K562 (cell line): ENCODE measurements around the gene NLRP6. TPM values are rescaled to one million over a fixed set of nuclear protein-coding genes. Genes with fewer than 3 reads are reported as not detected.

Source experiments
- BRCA1 ChIP-seq, 2 experiments: fragments of 450-650 bp in 1 of 2; sonication (generic) in 1 of 2; formaldehyde crosslinking in 1 of 2; IDR thresholded peaks; 2 replicates each; pipeline versions ENCODE4 v1.5.0 to v1.6.1; 2017 to 2020; ENCODE audit warnings: mild to moderate bottlenecking in 1 of 2, missing genetic modification reagents in 1 of 2
- RNF2 ChIP-seq: sonication (generic); IDR thresholded peaks from 2 replicates; pipeline ENCODE4 v1.6.1; 2016
- RREB1 ChIP-seq: fragments of 250-450 bp; sonication (Bioruptor Pico); IDR thresholded peaks from 2 replicates; pipeline ENCODE4 v1.4.0; 2020
- TOE1 ChIP-seq, 2 experiments: fragments of 450-650 bp in 1 of 2; sonication (generic) in 1 of 2; formaldehyde crosslinking in 1 of 2; IDR thresholded peaks; 2 replicates each; pipeline versions ENCODE4 v1.7.1 to v1.8.0; 2016 to 2022; ENCODE audit warnings: borderline replicate concordance in 2 of 2, mild to moderate bottlenecking in 2 of 2, antibody characterized with exemption in 1 of 2, inconsistent platforms in 1 of 2, low read depth in 1 of 2, missing genetic modification reagents in 1 of 2, moderate library complexity in 1 of 2
- UBTF ChIP-seq, 2 experiments: IDR thresholded peaks; 2 replicates each; pipeline ENCODE4 v1.6.1; 2012; ENCODE audit warnings: improper control_type of control experiment in 2 of 2, low read depth in 2 of 2, low read length in 2 of 2, borderline replicate concordance in 1 of 2
- polyA plus RNA-seq, 8 experiments: library from polyadenylated mRNA; depleted of rRNA in 4 of 8; stranded (reverse) in 5 of 8; unstranded in 3 of 8; fragments of >200 nt; fragmentation: Nextera tagmentation in 2 of 8; fragmentation: Illumina TruSeq in 1 of 8; extraction: Ambion mirVana in 2 of 8; extraction: Trizol in 1 of 8; gene quantifications; 2 replicates each; pipeline versions ENCODE4 v1.2.1 to v1.2.3, GENCODE V29; 2011 to 2014; ENCODE audit warnings: inconsistent platforms in 1 of 8, missing spikeins in 1 of 8
- total RNA-seq, 7 experiments: library from RNA; depleted of rRNA in 6 of 7; stranded (reverse); fragments of >200 nt in 6 of 7; fragmentation: Illumina TruSeq in 2 of 7; extraction: Trizol in 2 of 7; gene quantifications; 2 replicates each; pipeline versions ENCODE4 v1.2.1 to v1.2.3, GENCODE V29; 2011 to 2021; ENCODE audit warnings: low replicate concordance in 1 of 7
- TF ChIP-seq, protein P1 (sequence below): IDR thresholded peaks from 2 replicates; pipeline ENCODE4 v1.6.1; 2012; ENCODE audit warnings: low read depth, low read length, improper control_type of control experiment, borderline replicate concordance

The NLRP6 gene
- total and polyA plus RNA-seq, 9 of the 15 experiments (the other 6 are each of a cell fraction or from before 2014, with no cell fraction given), result 0.03 to 0.18 (median 0.15) TPM; not detected in 5

DNA sequence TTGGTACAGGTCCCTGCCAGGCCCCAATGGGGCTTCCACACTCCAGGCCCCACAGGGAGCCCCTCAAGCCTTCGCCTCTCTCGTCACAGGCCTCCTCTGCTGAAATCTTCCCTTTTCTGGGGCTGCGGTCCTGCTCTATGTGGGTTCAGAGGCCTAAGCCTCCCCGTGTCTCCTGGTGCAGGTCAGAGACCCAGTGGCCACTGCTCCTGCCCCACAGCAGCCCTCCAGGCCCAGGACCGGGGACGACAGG is 48.3 kb downstream of the NLRP6 start (continued):
- TF ChIP-seq UBTF (IDR thresholded peaks at IDR 0.05; ENCODE audit: borderline replicate concordance in 1 of 2, low read depth in 2 of 2, low read length in 2 of 2) (no peak), TOE1 (IDR thresholded peaks at IDR 0.05; ENCODE audit: borderline replicate concordance) (no peak), TOE1 (CRISPR knock-in tag; IDR thresholded peaks at IDR 0.05; ENCODE audit: borderline replicate concordance, low read depth) (no peak), RNF2 (no peak), BRCA1 (IDR thresholded peaks at IDR 0.05) (no peak), BRCA1 (CRISPR knock-in tag; IDR thresholded peaks at IDR 0.05) (no peak), RREB1 (CRISPR knock-in tag) (0 out of 2 replicates have a peak, but pooled peaks have one; percentile 32)
- TF ChIP-seq, protein P1, sequence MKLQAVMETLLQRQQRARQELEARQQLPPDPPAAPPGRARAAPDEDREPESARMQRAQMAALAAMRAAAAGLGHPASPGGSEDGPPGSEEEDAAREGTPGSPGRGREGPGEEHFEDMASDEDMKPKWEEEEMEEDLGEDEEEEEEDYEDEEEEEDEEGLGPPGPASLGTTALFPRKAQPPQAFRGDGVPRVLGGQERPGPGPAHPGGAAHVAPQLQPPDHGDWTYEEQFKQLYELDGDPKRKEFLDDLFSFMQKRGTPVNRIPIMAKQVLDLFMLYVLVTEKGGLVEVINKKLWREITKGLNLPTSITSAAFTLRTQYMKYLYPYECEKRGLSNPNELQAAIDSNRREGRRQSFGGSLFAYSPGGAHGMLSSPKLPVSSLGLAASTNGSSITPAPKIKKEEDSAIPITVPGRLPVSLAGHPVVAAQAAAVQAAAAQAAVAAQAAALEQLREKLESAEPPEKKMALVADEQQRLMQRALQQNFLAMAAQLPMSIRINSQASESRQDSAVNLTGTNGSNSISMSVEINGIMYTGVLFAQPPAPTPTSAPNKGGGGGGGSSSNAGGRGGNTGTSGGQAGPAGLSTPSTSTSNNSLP, result no peak
